Measurements from ENCODE around the gene OR5D13. TPM values are rescaled to one million over a fixed set of nuclear protein-coding genes. Genes with fewer than 3 reads are reported as not detected.

OR5D13 gene, protein sequence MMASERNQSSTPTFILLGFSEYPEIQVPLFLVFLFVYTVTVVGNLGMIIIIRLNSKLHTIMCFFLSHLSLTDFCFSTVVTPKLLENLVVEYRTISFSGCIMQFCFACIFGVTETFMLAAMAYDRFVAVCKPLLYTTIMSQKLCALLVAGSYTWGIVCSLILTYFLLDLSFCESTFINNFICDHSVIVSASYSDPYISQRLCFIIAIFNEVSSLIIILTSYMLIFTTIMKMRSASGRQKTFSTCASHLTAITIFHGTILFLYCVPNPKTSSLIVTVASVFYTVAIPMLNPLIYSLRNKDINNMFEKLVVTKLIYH
- total RNA-seq (2022; extraction: Qiagen RNA extraction; ENCODE audit: low read depth): not detected in 5 replicates

DNA sequence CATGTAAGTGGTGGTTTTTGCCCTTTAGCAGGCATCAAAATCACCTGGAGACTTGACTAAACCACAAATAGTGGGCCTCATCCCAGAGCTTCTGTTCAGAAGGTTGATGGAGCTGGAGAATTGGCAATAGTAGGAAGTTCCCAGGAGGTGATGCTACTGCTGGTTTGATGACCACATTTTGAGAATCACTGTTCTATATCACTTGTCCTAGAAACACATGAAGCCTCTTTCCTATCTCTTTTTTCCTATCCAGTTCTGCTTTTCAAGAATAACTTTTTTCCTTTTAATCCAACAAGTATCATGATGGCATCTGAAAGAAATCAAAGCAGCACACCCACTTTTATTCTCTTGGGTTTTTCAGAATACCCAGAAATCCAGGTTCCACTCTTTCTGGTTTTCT lies at the start of gene OR5D13:
OR5D13 (plus strand) TSS at position 301 of the 400 bp plus-strand sequence; CDS start at position 301, 0 bp downstream.

DNA sequence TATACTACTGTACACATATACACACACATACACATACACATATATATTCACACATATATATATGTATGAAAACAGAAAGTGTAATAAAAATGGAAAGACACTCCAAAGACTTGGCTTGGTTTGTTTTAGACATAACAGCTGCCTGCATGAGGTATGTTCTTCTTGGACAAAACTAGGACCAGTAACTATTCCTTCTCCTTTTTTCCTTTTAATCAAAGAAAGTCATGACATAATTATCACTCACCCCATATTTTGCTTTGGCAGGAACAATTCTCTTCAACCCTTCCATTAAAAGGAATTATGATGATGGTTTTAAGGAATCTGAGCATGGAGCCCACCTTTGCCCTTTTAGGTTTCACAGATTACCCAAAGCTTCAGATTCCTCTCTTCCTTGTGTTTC lies 22.0 kb downstream of the OR5D13 start, which contains the start of gene OR5D14:
OR5D14 (plus strand) TSS at position 301 of the 400 bp plus-strand sequence; CDS start at position 301, 0 bp downstream.

DNA sequence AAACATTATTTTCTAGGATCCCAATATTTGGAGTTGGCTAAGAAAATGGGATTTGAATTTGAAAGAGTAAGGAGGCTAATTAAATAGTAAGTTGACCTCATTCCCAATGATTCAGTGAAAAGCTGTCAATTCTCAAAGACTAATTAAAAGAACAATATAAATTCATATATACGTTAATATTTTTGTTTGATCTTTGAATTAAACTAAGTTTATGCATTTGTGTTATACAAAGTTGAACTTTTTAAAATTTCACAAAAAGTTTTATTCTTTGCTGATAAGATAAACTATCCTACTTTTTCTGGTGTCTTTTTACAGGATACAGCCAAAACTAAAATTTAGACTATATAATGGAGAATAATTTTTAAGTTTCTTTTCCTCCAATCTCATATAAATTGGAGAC lies 37.8 kb downstream of the OR5D13 start, which contains the start of gene OR5L1:
OR5L1 (plus strand) TSS at position 301 of the 400 bp plus-strand sequence. CDS start 100 bp downstream, outside the sequence.

DNA sequence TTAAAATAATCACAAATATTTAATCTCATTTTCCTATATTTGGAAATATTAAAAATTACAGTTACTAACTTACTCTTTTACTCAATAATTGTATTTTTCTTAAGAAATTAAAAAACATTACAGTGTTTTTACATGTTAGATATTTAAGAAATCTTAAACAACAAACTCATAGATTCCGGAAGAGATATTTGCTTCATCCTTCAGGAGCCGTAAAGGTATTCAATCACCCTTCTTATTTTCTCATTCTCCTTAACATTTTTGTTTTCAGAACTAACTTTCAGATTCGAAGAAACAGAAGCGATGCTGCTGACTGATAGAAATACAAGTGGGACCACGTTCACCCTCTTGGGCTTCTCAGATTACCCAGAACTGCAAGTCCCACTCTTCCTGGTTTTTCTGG lies 46.1 kb downstream of the OR5D13 start, which contains the start of gene OR5D18:
OR5D18 (plus strand) TSS at position 301 of the 400 bp plus-strand sequence; CDS start at position 301, 0 bp downstream.

Other genes starting within 250 kb of the OR5D13 start
- not detected in 5 replicates for gene OR4C15, start 219.0 kb upstream of the OR5D13 start, total RNA-seq (2022; extraction: Qiagen RNA extraction; ENCODE audit: low read depth)
- gene OR4C16, start 201.3 kb upstream of the OR5D13 start, total RNA-seq (2022; extraction: Qiagen RNA extraction; ENCODE audit: low read depth): not detected in 5 replicates
- gene OR4C11, start 165.8 kb upstream of the OR5D13 start, total RNA-seq (2022; extraction: Qiagen RNA extraction; ENCODE audit: low read depth): not detected in 5 replicates
- gene OR4P4, start 138.3 kb upstream of the OR5D13 start, total RNA-seq (2022; extraction: Qiagen RNA extraction; ENCODE audit: low read depth): not detected in 5 replicates
- gene OR4S2, start 125.1 kb upstream of the OR5D13 start, total RNA-seq (2022; extraction: Qiagen RNA extraction; ENCODE audit: low read depth): not detected in 5 replicates
- gene OR4C6, start 111.2 kb upstream of the OR5D13 start, total RNA-seq (2022; extraction: Qiagen RNA extraction; ENCODE audit: low read depth): not detected in 5 replicates
- gene OR5D14, start 22.1 kb downstream of the OR5D13 start, total RNA-seq (2022; extraction: Qiagen RNA extraction; ENCODE audit: low read depth): not detected in 5 replicates
- gene OR5L1, start 37.9 kb downstream of the OR5D13 start, total RNA-seq (2022; extraction: Qiagen RNA extraction; ENCODE audit: low read depth): not detected in 5 replicates
- gene OR5D18, start 46.2 kb downstream of the OR5D13 start, total RNA-seq (2022; extraction: Qiagen RNA extraction; ENCODE audit: low read depth): not detected in 5 replicates
- gene OR5L2, start 53.8 kb downstream of the OR5D13 start, total RNA-seq (2022; extraction: Qiagen RNA extraction; ENCODE audit: low read depth): not detected in 5 replicates
- not detected in 5 replicates for gene OR5D16, start 65.3 kb downstream of the OR5D13 start, total RNA-seq (2022; extraction: Qiagen RNA extraction; ENCODE audit: low read depth)
- gene TRIM51, start 109.9 kb downstream of the OR5D13 start, total RNA-seq (2022; extraction: Qiagen RNA extraction; ENCODE audit: low read depth): not detected in 5 replicates
- not detected in 5 replicates for gene OR5W2, start 141.1 kb downstream of the OR5D13 start, total RNA-seq (2022; extraction: Qiagen RNA extraction; ENCODE audit: low read depth)
- gene OR5I1, start 163.0 kb downstream of the OR5D13 start, total RNA-seq (2022; extraction: Qiagen RNA extraction; ENCODE audit: low read depth): not detected in 5 replicates
- gene OR10AG1, start 196.5 kb downstream of the OR5D13 start, total RNA-seq (2022; extraction: Qiagen RNA extraction; ENCODE audit: low read depth): not detected in 5 replicates
- gene OR5F1, start 221.2 kb downstream of the OR5D13 start, total RNA-seq (2022; extraction: Qiagen RNA extraction; ENCODE audit: low read depth): not detected in 5 replicates